ENCODE results near the gene ZNF529.

Gene ZNF529

DNA sequence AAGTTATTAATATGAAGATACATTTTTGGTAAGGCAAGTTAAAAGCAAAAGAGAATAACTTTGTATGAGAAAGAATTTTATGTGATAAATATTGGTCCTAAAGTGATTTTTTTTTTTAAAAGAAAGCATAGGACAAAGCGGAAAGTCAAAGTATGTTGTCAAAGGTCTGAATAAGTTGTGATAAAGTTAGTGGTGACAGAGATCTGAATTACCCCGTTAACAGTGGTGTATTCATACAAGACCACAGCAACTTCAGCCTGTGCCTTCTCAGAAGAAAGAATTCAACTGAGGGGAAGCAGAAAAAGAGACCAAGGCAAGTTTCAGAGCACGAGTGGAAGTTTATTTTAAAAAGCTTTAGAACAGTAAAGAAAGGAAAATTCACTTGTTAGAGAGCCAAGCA is 64.8 kb downstream of the ZNF529 start:
- DNase-seq (ENCODE audit: low read depth), result no peak

GRCh38 chr19:36501973-36502372 is 71.1 kb downstream of the ZNF529 start:
- no peak for DNase-seq (ENCODE audit: low read depth)

GRCh38 chr19:36497001-36497400 is 76.1 kb downstream of the ZNF529 start:
- no peak for DNase-seq (ENCODE audit: low read depth)
